IPS-18c (cell line): ENCODE results near the gene KLHL30.

Experiments
- H3K4me3 ChIP-seq: 2 replicates; pipeline ENCODE4 v1.7.0; 2013; ENCODE audit warnings: low read depth, mild to moderate bottlenecking, low read length, moderate library complexity; ENCODE audit not compliant: insufficient read depth
- H3K9me3 ChIP-seq: one replicate; pipeline ENCODE4 v1.6.1; 2013; ENCODE audit warnings: mild to moderate bottlenecking, low read length, moderate library complexity; ENCODE audit not compliant: control insufficient read depth, insufficient read depth

KLHL30 gene

GRCh38 chr2:238151628-238152235 lies 13.3 kb downstream of the KLHL30 start:
- H3K4me3 ChIP-seq: no peak overlapping the region
- H3K9me3 ChIP-seq: no peaks in the 10 kb centered on the region

- Histone ChIP-seq H3K9me3 (peaks cover 2% of the 10 kb centered on the region), H3K4me3 (no peak overlapping the region)
These were observed 14.6 kb downstream of the KLHL30 start for GRCh38 chr2:238152771-238153688.

GRCh38 chr2:238154570-238154969 lies 16.1 kb downstream of the KLHL30 start:
- Histone ChIP-seq H3K4me3 (no peak overlapping the region), H3K9me3 (peaks cover 2% of the 10 kb centered on the region)

- Histone ChIP-seq H3K9me3 (peaks cover 2% of the 10 kb centered on the region), H3K4me3 (no peak overlapping the region)
These were observed 16.7 kb downstream of the KLHL30 start for GRCh38 chr2:238155051-238155760.

- Histone ChIP-seq H3K9me3 (peaks cover 2% of the 10 kb centered on the region), H3K4me3 (no peak overlapping the region)
These were observed 17.6 kb downstream of the KLHL30 start for GRCh38 chr2:238155761-238156694.

GRCh38 chr2:238157506-238158017 lies 19.1 kb downstream of the KLHL30 start:
- Histone ChIP-seq H3K4me3 (no peak overlapping the region), H3K9me3 (peaks cover 2% of the 10 kb centered on the region)

GRCh38 chr2:238158018-238158508 lies 19.6 kb downstream of the KLHL30 start:
- H3K4me3 ChIP-seq: peak overlapping the region; percentile 61
- peaks cover 2% of the 10 kb centered on the region for H3K9me3 ChIP-seq

- Histone ChIP-seq H3K4me3 (peak within 1 kb of the TSS; percentile 61), H3K9me3 (peaks cover 2% of the 10 kb centered on the region)
These were observed 20.1 kb downstream of the KLHL30 start, which contains the start of gene ERFE for GRCh38 chr2:238158509-238159070. Gene ERFE, plus strand, starts transcription at chr2:238158970. Its CDS starts 38 bp downstream, at chr2:238159008.

- H3K4me3 ChIP-seq: peak overlapping the region; percentile 28
- peaks cover 2% of the 10 kb centered on the region for H3K9me3 ChIP-seq
These were observed 20.6 kb downstream of the KLHL30 start for GRCh38 chr2:238159071-238159539.

GRCh38 chr2:238159661-238160205 lies 21.3 kb downstream of the KLHL30 start:
- peak overlapping the region; percentile 20; the same call in 1 of the 2 replicates for H3K4me3 ChIP-seq

GRCh38 chr2:238160206-238161129 lies 22.0 kb downstream of the KLHL30 start:
- no peak overlapping the region for H3K4me3 ChIP-seq
- H3K9me3 ChIP-seq: peaks cover 2% of the 10 kb centered on the region

More at GRCh38 chr2:238159661-238160205, 21.3 kb downstream of the KLHL30 start:
- peaks cover 2% of the 10 kb centered on the region for H3K9me3 ChIP-seq

GRCh38 chr2:238161291-238162051 lies 23.0 kb downstream of the KLHL30 start:
- H3K4me3 ChIP-seq: no peak overlapping the region
- H3K9me3 ChIP-seq: peaks cover 2% of the 10 kb centered on the region

GRCh38 chr2:238162251-238162845 lies 23.9 kb downstream of the KLHL30 start:
- Histone ChIP-seq H3K9me3 (peaks cover 4% of the 10 kb centered on the region), H3K4me3 (no peak overlapping the region)
